ENCODE data around the gene ECT2L.
"Not testable (repeated sequence)": the region's sequence is repeated elsewhere in the genome, so short reads cannot be mapped to it uniquely, and the experiment has no call there.

ECT2L gene

DNA sequence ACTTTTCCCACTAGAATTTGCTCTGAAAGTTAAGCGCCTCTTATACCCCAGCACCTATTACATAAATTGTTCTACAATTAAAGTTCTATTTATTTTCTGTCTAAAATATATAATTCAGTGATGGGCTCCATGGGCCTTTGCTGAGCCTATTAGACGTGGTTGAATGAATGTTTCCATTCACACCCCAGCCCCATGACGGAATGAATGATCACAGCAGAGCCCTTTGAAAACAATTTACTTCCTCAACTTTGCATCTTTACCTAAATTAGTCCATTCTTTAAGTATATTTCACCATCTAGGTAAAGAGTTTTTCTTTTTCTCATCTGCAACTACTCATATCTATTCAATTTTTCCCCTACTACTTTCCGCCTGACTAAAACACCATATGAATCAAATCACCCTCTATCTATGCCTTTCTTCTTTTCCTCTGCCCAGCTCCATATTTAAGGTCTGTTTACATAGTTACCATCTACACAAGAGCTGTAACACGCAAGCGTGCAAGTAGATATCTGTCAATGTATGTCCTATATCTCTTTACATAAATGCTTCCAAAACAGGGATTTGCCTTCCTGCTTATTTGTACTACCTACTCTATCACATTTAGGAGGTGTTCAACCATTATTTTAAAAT is 69.7 kb downstream of the ECT2L start:
- DNase-seq = no peak

- DNase-seq = no peak
Measured at GRCh38 chr6:138868181-138868580, 72.3 kb downstream of the ECT2L start.

GRCh38 chr6:138869398-138869797 is 73.5 kb downstream of the ECT2L start:
- DNase-seq = peak; percentile 58

GRCh38 chr6:138873191-138873590 is 77.3 kb downstream of the ECT2L start:
- DNase-seq = no peak

GRCh38 chr6:138882369-138883017 is 86.6 kb downstream of the ECT2L start:
- no peak for DNase-seq

- no peak for DNase-seq
Measured at GRCh38 chr6:138885156-138885819, 89.4 kb downstream of the ECT2L start.

GRCh38 chr6:138891255-138891986 is 95.5 kb downstream of the ECT2L start:
- no peak for DNase-seq

DNA sequence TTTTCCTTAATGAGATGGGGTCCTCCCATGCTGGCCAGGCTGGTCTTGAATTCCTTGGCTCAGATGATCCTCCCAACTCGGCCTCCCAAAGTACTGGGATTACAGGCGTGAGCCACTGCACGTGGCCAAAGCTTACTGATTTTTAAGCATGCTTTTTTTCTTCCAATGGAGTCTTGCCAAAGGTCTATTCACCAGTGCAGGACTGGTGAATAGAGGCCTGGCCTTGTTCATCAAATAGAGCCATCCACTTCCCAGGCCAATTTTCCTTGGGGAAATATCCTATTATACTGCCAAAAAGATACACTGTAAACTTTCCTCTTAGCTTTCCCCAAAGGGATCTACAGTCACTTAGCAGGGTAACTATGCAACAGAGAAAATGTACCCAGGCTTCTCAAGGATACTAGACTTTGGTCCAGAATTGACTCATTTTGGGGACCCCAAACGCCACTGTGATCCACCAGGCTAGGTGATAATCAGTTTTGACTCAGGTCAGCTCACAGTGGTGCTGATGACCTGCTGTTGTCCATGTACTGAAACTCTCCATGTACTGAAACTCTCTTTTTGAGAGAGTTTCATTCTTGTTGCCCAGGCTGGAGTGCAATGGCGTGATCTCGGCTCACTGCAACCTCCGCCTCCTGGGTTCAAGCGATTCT is 100.3 kb downstream of the ECT2L start:
- no peak for DNase-seq

GRCh38 chr6:138897031-138897430 is 101.1 kb downstream of the ECT2L start:
- DNase-seq = no peak

DNA sequence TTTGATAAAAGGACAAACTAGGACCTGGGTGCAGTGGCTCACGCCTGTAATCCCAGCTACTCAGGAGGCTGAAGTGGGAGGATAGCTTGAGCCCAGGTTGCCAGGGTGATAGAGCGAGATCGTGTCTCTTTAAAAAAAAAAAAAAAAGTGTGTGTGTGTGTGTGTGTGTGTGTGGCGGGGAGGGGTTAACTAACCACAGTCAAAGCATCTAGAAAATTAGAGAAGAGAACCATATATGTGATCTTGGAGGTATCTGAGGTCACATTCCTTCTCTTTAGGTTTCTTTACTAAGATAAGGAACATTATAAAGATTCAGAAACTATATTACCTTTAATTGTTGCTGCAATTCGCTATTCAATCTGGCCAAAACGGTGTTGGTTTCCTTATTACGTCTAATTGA is 111.3 kb downstream of the ECT2L start:
- no peak for DNase-seq

DNA sequence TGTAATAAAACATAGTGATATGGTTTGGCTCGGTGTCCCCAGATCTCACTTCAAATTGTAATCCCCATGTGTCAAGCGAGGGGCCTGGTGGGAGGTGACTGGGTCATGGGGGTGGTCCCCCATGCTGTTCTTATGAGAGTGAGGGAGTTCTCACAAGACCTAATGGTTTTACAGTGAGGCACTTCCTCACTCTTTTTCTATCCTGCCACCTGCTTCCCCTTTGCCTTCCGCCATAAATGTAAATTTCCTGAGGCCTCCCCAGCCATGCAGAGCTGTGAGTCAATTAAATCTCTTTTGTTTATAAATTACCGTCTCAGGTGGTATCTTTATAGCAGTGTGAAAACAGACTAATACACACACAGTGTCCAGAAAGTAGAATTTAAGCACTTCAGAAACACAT is 113.6 kb downstream of the ECT2L start:
- no peak for DNase-seq

DNA sequence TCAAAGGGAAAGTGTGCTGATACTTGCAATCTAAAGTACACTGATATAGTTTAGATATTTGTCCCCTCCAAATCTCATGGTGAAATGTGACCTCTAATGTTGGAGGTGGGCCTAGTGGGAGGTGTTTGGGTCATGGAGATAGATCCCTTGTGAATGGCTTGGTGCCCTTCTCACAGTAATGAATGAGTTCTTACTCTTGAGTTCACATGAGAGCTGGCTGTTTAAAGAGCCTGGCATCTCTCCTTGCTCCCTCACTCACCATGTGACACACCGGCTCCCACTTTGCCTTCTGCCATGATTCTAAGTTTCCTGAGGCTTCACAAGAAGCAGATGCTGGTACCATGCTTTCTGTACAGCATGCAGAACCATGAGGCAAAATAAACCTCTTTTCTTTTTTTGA is 114.1 kb downstream of the ECT2L start:
- DNase-seq = no peak

GRCh38 chr6:138912308-138912707 is 116.4 kb downstream of the ECT2L start:
- DNase-seq = no peak

DNA sequence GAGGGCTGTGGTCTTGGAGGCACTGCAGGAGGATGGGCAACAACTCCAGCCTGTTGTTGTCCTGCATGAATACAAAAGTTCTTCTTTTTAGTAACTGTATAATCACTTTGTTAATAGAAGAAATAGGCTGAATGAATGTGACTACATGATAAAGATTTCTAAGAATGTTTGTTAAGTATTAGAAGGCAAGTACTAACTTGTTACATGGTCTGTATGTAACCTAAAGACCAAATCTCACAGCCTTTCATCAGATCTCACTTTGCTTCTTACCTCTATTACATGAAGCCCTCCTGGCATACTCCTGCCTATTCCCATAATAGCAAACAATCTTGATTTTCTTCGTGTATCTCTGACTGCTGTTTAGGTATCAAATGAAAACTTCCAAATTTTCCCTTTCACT is 118.8 kb downstream of the ECT2L start:
- DNase-seq = no peak

DNA sequence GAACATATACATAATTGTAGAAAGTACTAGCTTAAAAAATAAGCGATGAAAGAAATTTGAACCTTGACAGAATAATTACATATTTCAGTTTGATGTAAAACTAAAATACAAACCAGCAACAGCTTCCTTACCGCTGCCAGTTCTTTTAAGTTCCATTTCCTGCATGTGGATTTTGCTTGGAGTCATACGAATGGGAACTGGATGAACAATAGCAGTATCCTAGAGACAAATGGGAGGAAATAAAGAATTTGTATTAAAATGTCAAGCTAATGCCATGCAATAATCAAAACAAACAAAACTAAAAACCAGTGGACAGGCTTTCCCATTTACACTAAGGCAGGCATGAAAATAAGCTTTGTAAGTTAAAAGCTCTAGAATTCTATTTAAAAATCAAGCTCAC is 125.0 kb downstream of the ECT2L start:
- no peak for DNase-seq

DNA sequence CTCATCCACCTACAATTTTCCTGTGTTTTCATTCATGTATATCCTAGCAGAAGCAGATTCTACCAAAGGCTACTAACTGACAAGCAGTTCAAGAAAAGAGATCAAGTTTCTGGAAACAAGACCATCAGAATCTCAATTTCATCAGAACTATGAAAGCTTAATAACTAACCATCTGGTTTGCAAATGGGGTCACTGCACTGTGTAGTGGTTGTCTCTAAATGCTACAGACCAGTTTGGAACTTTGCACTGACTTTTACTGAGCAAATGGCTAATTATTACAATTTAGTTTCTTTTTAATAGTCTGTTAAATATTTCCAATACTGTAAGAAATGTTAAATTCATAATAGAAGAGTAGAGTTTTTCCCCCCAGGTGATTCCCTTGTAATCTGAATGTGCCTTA is 127.7 kb downstream of the ECT2L start:
- no peak for DNase-seq

GRCh38 chr6:138925806-138926205 is 129.9 kb downstream of the ECT2L start:
- DNase-seq = no peak

- no peak for DNase-seq
Measured at GRCh38 chr6:138926579-138926978, 130.7 kb downstream of the ECT2L start.

- no peak for DNase-seq
Measured at GRCh38 chr6:138931660-138932059, 135.8 kb downstream of the ECT2L start.

DNA sequence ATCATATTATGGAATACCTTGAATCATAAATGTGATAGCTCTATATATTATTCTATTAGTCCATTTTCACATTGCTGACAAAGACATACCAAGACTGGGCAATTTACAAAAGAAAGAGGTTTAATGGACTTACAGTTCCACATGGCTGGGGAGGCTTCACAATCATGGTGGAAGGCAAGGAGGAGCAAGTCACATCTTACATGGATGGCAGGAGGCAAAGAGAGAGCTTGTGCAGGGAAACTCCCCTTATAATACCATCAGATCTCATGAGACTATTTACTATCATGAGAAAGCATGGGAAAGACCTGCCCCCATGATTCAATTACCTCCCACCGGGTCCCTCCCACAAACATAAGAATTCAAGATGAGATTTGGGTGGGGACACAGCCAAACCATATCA is 141.0 kb downstream of the ECT2L start:
- DNase-seq = not testable (repeated sequence)

GRCh38 chr6:138943089-138943625 is 147.3 kb downstream of the ECT2L start:
- no peak for DNase-seq

GRCh38 chr6:138944412-138944811 is 148.5 kb downstream of the ECT2L start:
- no peak for DNase-seq

- DNase-seq = no peak
Measured at GRCh38 chr6:138945354-138945753, 149.5 kb downstream of the ECT2L start.
